SK-N-SH (cell line): ENCODE results near the gene TMEM244. TPM values are rescaled to one million over a fixed set of nuclear protein-coding genes. Genes with fewer than 3 reads are reported as not detected.

Experiments
- CTCF ChIA-PET: fragments of 300-600, 350-600 bp; formaldehyde crosslinking; extraction: SDS; loops from one replicate; lab custom pipeline; 2021; lab: Yijun Ruan, JAX
- POLR2A ChIA-PET: fragments of 350-600 bp; sonication (Branson Sonifier 250); formaldehyde crosslinking; extraction: SDS; loops from one replicate; lab custom pipeline; 2020; ENCODE audit warnings: antibody characterized with exemption, inconsistent platforms; lab: Yijun Ruan, JAX
- DNase-seq: peaks from one replicate; pipeline ENCODE4 v3.0.0; 2012
- H2AFZ ChIP-seq: fragments of 200-600 bp; sonication (generic); 2 replicates; pipeline ENCODE4 v1.8.1; 2016; ENCODE audit warnings: antibody characterized with exemption, mild to moderate bottlenecking, low read depth
- H3F3A ChIP-seq: fragments of 200-600 bp; sonication (generic); replicated peaks from 2 replicates; pipeline ENCODE3; 2016; ENCODE audit warnings: antibody characterized with exemption, mild to moderate bottlenecking; ENCODE audit not compliant: insufficient read depth
- H3K27ac ChIP-seq, 2 experiments: fragments of 200-500 bp in 1 of 2; fragments of 200-600 bp in 1 of 2; sonication (Bioruptor generic) in 1 of 2; sonication (generic), shearing (Covaris generic) in 1 of 2; 2 replicates each; pipeline versions ENCODE4 v1.5.1 to v1.6.1; 2014 to 2016; ENCODE audit warnings: low read depth in 2 of 2, inconsistent platforms in 1 of 2, low read length in 1 of 2, mild to moderate bottlenecking in 1 of 2, mixed read lengths in 1 of 2
- H3K27me3 ChIP-seq: fragments of 200-600 bp; sonication (generic), shearing (Covaris generic); 2 replicates; pipeline ENCODE4 v1.6.1; 2016; ENCODE audit warnings: mixed run types; ENCODE audit not compliant: insufficient read depth
- H3K36me3 ChIP-seq, 2 experiments: fragments of 200-500 bp in 1 of 2; fragments of 200-600 bp in 1 of 2; sonication (Bioruptor generic) in 1 of 2; sonication (generic) in 1 of 2; replicated peaks in 1 of 2; 2 replicates each; pipeline versions ENCODE3 to v1.5.1; 2014 to 2016; ENCODE audit warnings: low read length in 1 of 2, mild to moderate bottlenecking in 1 of 2; ENCODE audit not compliant: insufficient read depth in 2 of 2, control insufficient read depth in 1 of 2
- H3K4me1 ChIP-seq, 2 experiments: fragments of 200-500 bp in 1 of 2; fragments of 200-600 bp in 1 of 2; sonication (Bioruptor generic) in 1 of 2; sonication (generic), shearing (Covaris generic) in 1 of 2; 2 replicates each; pipeline versions ENCODE4 v1.5.1 to v1.6.1; 2014 to 2016; ENCODE audit warnings: low read depth in 1 of 2, low read length in 1 of 2, mixed run types in 1 of 2; ENCODE audit not compliant: insufficient read depth in 2 of 2, control insufficient read depth in 1 of 2
- H3K4me2 ChIP-seq: fragments of 200-600 bp; sonication (generic), shearing (Covaris generic); 2 replicates; pipeline ENCODE4 v1.6.1; 2017; ENCODE audit warnings: mixed run types
- H3K4me3 ChIP-seq, 2 experiments: fragments of 200-500 bp in 1 of 2; fragments of 200-600 bp in 1 of 2; sonication (Bioruptor generic) in 1 of 2; sonication (generic), shearing (Covaris generic) in 1 of 2; 2 replicates each; pipeline versions ENCODE4 v1.5.1 to v1.8.1; 2014 to 2016; ENCODE audit warnings: low read depth in 2 of 2, inconsistent platforms in 1 of 2, low read length in 1 of 2, mild to moderate bottlenecking in 1 of 2, mixed read lengths in 1 of 2, moderate library complexity in 1 of 2
- H3K79me2 ChIP-seq: fragments of 200-600 bp; sonication (generic); 2 replicates; pipeline ENCODE4 v1.8.1; 2017; ENCODE audit warnings: mild to moderate bottlenecking; ENCODE audit not compliant: insufficient read depth
- H3K9ac ChIP-seq: fragments of 200-600 bp; sonication (generic); 2 replicates; pipeline ENCODE4 v1.6.1; 2017; ENCODE audit warnings: mixed run types
- H3K9me2 ChIP-seq: fragments of 200-600 bp; sonication (generic); 2 replicates; pipeline ENCODE4 v1.6.1; 2017; ENCODE audit warnings: mixed run types
- H3K9me3 ChIP-seq: fragments of 200-600 bp; sonication (generic); 2 replicates; pipeline ENCODE4 v1.6.1; 2017; ENCODE audit warnings: mixed run types, mild to moderate bottlenecking, moderate library complexity
- H4K20me1 ChIP-seq: fragments of 200-600 bp; sonication (generic); 2 replicates; pipeline ENCODE4 v1.6.1; 2017; ENCODE audit warnings: mild to moderate bottlenecking, mixed run types; ENCODE audit not compliant: insufficient read depth
- FOSL2 ChIP-seq: IDR thresholded peaks from 2 replicates; pipeline ENCODE4 v1.4.0; 2012; ENCODE audit warnings: low read depth, mild to moderate bottlenecking, moderate library complexity, borderline replicate concordance
- IRF3 ChIP-seq: fragments of 150-350 bp; IDR thresholded peaks from 2 replicates; pipeline ENCODE4 v1.6.1; 2016; ENCODE audit warnings: mild to moderate bottlenecking, low read depth, low read length
- MXI1 ChIP-seq: IDR thresholded peaks from 2 replicates; pipeline ENCODE4 v1.6.1; 2012; ENCODE audit warnings: mild to moderate bottlenecking, low read depth, low read length, improper control_type of control experiment
- NFIC ChIP-seq: IDR thresholded peaks from 2 replicates; pipeline ENCODE4 v1.4.0; 2012; ENCODE audit warnings: borderline replicate concordance
- RXRA ChIP-seq: IDR thresholded peaks from 2 replicates; pipeline ENCODE4 v1.4.0; 2012; ENCODE audit warnings: low read depth, mild to moderate bottlenecking, borderline replicate concordance
- WGBS: methylation state at CpG from one replicate; pipeline ENCODE4 v1.1.6; 2017; ENCODE audit warnings: low lambda C conversion rate; 5-methylcytosine and 5-hydroxymethylcytosine counted together
- polyA plus RNA-seq, 3 experiments: library from polyadenylated mRNA; depleted of rRNA; stranded (reverse); fragments of >200 nt; gene quantifications; 2 replicates each; pipeline ENCODE4 v1.2.3, GENCODE V29; 2012
- small RNA-seq, 7 experiments: library from RNA; depleted of rRNA; stranded (forward); fragments of <200 nt; gene quantifications; one replicate each; pipeline ENCODE3, GENCODE V24; 2012

Gene TMEM244
- polyA plus RNA-seq, 1 of the 3 experiments (the other 2 are of a cell fraction) = 4.1 TPM

GRCh38 chr6:129785047-129785755 lies 75.9 kb downstream of the TMEM244 start:
- no peaks in the 10 kb centered on the region for H3K27me3 ChIP-seq
- H2AFZ ChIP-seq = peak overlapping the region; percentile 74
- peaks cover 0 to 5% of the 10 kb centered on the region in 2 experiments for H3K36me3 ChIP-seq
- H3K4me3 ChIP-seq = no peak overlapping the region
- H3K79me2 ChIP-seq = no peaks in the 10 kb centered on the region
- H3K9ac ChIP-seq = no peak overlapping the region
- TF ChIP-seq MXI1 (no peak), RXRA (0 out of 2 replicates have a peak, but pooled peaks have one; percentile 28), FOSL2 (peak; percentile 47; the same call in 1 of the 2 replicates), IRF3 (no peak), NFIC (no peak)
- 31% methylated on average over 4 of the region's 4 CpGs for WGBS
- H4K20me1 ChIP-seq = no peaks in the 10 kb centered on the region
- ChIA-PET POLR2A (no interaction called here), CTCF (interaction anchor here (1.8 kb wide), 1 partner anchor 10 kb away, joined by 13 read pairs; no protein-coding TSS in a partner anchor)
- peaks cover 0 to 12% of the 10 kb centered on the region in 2 experiments; a peak in 1 of 4 replicates for H3K4me1 ChIP-seq
- H3F3A ChIP-seq = peaks cover 8% of the 10 kb centered on the region
- 0 out of 2 replicates have a peak overlapping the region, but pooled peaks have one; percentile 16 for H3K4me2 ChIP-seq
- H3K9me2 ChIP-seq = no peaks in the 10 kb centered on the region
- H3K9me3 ChIP-seq = peaks cover 5% of the 10 kb centered on the region; the same call in 1 of the 2 replicates
- no peak for DNase-seq
- H3K27ac ChIP-seq = peak overlapping the region in 1 of 2 experiments; percentile 6; a peak in 1 of 4 replicates

Small RNAs within 50 kb of the gene (small RNA-seq; reads per million reads assigned to genes)
- gene AL451046.2 = 0 to 2.1 (median 0) reads per million in 7 experiments

Other genes starting within 250 kb of the TMEM244 start
- 25.0 and 32.8 TPM in 2 replicates for gene ARHGAP18, start 151.1 kb downstream of the TMEM244 start, polyA plus RNA-seq (2012; rRNA removed)
- 12.6 and 13.6 TPM in 2 replicates for gene L3MBTL3, start 157.3 kb upstream of the TMEM244 start, polyA plus RNA-seq (2012; rRNA removed)